Fibroblast of lung (primary cell): ENCODE data around the gene KCNH2.

Experiments
- CTCF ChIP-seq, 2 donors: IDR thresholded peaks in 1 of 2; conservative IDR thresholded peaks in 1 of 2; 1 replicate in 1 of 2; 2 replicates in 1 of 2; pipeline ENCODE4 v1.5.1; 2011 to 2012; ENCODE audit warnings: low read length in 2 of 2, control low read depth in 1 of 2, inconsistent platforms in 1 of 2, low read depth in 1 of 2, mild to moderate bottlenecking in 1 of 2
- EZH2 ChIP-seq: IDR thresholded peaks from 2 replicates; pipeline ENCODE4 v1.5.1; 2012; ENCODE audit warnings: low read length, control low read depth, mild to moderate bottlenecking; ENCODE audit errors: missing control alignments

DNA sequence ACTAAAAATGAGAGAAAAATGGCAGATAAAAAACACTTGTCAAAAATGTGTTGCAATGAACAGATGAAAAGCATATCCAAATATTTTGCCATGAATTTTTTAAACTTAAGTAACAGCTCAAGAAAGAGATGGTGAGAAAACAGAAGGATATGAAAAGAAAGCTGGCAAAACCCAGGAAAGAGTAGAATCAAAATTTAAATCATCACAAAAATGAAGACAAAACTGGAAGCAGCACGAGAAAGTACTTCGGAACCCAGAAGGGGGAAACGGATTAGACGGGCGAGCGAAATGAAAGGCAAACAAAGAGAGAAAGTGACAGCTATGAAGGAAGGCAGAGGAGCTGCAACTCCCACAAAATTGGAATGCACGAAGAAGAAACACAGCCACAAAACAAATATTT is 60.2 kb downstream of the KCNH2 start:
- no peak for TF ChIP-seq CTCF (conservative IDR thresholded peaks at IDR 0.05 in 1 of 2, IDR thresholded peaks at IDR 0.05 in 1 of 2; ENCODE audit: low read depth in 1 of 2, low read length in 2 of 2)
- no peak for TF ChIP-seq EZH2
